HG02588 (cell line): Measurements from ENCODE around the gene MUCL3.
"Not testable (repeated sequence)": the region's sequence is repeated elsewhere in the genome, so short reads cannot be mapped to it uniquely, and the experiment has no call there.

Source experiments
- ATAC-seq: cut with Tn5 transposase; IDR thresholded peaks from one replicate; pipeline ENCODE4 v1.9.1; 2021; ENCODE audit warnings: mild to moderate bottlenecking, moderate library complexity; ENCODE audit not compliant: unreplicated experiment

Gene MUCL3

DNA sequence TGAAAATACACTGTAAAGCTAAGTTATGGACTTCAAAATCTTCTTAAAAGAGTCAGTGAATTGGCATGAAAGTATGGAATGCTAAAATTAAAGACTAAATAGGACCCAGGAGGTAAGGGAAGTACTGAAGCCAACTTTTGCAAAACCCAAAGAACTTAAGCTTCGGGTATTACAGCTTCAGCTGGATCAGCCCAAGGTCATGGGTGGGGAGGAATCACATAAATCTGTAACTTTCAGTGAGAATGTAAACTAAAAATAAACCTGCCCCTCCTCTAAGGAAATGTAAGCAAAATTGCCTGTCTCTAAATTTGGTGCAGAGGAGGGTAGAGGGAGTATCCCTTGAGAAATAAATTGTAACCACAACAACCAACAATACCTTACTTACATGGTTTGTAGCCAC, 38.4 kb downstream of the MUCL3 start:
- ATAC-seq, result no peak

DNA sequence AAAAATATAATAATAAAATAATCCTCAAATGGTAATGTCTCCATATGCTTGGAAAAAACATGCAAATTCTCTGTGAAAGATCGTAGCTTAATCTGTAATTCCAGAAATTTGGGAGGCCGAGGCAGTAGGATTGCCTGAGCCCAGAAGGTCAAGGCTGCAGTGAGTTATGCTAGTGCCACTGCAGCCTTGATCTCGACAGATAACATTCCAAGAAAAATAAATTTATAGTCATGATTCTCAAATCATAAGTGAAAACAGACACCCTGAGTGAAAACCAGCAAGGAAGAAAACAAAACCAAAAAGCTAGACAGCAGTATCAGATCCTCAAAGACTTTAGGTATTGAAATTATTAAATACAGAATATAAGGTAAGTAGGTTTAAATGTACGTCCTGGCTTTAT, 38.9 kb downstream of the MUCL3 start:
- no peak for ATAC-seq

DNA sequence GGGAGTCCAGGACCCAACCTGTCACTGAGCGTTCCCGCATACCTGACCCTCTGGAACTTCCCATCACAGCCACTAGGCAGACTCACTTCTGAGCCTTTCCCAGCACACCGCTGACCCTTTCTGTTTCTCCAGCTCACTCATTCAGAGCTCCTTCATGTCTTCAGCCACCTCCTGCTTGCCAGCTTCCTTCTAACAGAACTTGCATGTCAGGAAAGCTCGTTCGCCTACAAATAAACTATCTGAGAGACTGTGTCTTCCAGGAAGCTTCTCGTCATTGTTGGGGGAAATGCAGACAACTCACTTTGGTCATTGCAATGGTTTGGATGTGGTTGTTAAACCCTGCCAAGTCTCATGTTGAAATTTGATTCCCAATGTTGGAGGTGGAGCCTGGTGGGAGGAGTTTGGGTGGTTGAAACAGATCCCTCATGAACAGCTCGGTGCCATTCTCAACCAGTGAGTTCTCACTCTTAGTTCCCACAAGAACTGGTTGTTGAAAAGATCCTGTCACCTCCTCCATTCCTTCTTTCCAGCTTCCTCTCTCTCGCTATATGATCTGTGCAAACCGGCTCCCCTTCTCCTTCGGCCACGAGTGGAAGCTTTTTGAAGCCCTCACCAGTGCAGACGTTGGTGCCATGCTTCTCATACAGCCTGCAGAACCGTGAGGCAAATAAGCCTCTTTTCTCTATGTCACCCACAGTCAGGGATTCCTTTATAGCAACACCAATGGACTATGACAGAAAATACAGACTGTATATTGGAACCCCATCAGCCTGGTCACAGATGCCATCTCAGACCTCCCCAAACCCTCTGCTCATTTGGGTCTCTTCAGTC, 41.4 kb downstream of the MUCL3 start:
- no peak for ATAC-seq

DNA sequence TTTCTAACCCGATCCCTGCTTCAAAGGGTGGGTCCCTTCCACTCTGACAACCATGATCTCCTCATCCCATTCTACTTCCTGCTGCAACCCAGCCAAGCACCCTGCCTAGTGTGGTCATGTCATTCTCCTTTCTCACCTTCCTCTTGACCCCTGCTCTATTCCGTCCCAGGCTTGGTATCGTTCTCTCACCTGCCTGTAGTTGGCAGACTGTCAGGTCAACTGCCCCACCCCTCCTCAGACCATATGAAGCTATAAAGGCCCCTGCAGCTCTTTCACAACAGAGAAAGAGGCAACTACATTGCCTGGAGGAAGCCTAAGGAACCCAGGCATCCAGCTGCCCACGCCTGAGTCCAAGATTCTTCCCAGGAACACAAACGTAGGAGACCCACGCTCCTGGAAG, 42.7 kb downstream of the MUCL3 start, which contains the start of gene MUC21:
TSS of gene MUC21 (plus strand) at position 280 of the 400 bp plus-strand sequence. CDS start 241 bp downstream, outside the sequence.
- ATAC-seq, result no peak

DNA sequence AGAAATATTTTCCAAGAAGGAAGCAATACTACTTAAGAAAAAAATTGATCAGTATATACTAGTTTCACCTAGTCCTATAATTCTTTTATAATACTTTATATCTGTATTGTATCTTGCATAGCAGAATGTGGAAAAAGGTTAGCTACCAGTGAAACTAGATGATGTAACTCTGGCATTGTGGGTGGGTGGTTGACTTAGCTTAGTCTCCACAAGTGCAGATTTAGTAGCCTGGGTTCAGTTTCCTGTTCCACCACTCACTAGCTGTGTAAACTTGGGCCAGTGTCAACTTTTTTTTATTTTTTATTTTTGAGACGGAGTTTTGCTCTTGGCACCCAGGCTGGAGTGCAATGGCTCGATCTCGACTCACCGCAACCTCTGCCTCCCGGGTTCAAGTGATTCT, 44.7 kb downstream of the MUCL3 start:
- no peak for ATAC-seq

DNA sequence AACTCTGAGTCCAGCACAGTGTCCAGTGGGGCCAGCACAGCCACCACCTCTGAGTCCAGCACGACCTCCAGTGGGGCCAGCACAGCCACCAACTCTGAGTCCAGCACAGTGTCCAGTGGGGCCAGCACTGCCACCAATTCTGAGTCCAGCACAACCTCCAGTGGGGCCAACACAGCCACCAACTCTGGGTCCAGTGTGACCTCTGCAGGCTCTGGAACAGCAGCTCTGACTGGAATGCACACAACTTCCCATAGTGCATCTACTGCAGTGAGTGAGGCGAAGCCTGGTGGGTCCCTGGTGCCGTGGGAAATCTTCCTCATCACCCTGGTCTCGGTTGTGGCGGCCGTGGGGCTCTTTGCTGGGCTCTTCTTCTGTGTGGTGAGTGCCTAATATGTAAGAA, 46.5 kb downstream of the MUCL3 start:
- no peak for ATAC-seq

DNA sequence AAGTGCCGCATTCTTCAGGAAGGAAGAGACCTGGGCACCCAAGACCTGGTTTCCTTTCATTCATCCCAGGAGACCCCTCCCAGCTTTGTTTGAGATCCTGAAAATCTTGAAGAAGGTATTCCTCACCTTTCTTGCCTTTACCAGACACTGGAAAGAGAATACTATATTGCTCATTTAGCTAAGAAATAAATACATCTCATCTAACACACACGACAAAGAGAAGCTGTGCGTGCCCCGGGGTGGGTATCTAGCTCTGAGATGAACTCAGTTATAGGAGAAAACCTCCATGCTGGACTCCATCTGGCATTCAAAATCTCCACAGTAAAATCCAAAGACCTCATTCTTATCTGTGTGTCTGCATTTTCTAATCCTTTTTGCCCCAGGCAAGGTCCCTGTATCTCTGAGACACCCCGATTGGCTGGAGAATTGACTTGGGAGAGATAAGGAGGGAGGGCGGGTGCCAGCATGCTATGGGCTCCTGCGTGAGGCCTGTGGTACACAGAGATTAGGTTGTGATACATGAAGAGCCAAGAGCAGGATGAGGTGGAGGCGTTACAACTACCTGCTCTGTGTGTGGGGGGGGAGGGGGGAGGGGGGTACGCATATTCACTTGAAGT, 47.5 kb downstream of the MUCL3 start:
- ATAC-seq, result no peak

DNA sequence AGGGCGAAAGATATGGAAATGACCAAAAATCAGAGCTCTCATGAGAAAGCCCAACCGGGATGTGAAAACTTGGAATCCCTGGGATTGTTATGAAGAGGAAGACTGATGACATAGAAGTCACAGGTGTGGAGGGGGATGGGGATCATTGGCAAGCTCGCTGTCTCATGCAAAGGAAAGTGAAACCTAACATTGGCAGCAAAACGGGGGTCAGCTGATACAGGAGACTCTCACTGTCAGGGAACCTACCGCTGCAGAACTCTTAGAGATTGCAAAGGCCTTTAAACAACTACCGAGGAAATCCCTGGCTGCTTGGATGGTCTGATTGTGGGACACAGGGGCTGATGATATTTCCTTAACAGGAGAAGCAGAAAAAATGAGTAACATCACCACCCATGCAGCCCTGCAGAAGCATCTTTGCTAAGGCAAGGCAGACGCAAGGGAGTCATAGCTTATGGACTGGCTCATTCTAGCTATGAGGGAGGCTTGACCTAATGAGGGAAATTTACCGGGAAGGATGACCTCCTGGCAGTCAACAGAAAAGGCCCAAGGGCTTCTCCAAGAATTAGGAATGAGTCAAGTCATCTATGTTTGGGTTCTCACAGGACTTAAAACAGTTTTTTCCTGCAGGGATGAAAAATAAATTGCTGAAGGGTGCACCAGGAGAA, 49.8 kb downstream of the MUCL3 start:
- no peak for ATAC-seq

DNA sequence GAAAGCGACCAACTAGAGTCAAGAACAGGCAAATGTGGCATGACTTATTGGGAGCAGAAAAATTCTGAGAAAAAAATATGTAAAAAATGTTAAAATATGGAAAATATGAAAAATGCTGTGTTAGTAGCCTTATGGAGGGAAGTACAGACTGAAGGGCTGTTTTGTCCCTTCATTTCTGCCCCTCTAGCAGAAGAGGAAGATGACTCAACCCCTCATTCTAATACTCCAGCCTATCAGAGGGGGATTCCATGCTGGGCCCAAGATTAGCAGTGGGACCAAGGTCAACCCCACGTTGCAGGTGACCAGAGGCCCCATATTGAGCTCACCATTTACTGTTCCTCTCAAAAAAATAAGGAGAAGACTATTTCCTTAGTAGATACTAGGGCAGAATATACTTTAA, 51.1 kb downstream of the MUCL3 start:
- no peak for ATAC-seq

DNA sequence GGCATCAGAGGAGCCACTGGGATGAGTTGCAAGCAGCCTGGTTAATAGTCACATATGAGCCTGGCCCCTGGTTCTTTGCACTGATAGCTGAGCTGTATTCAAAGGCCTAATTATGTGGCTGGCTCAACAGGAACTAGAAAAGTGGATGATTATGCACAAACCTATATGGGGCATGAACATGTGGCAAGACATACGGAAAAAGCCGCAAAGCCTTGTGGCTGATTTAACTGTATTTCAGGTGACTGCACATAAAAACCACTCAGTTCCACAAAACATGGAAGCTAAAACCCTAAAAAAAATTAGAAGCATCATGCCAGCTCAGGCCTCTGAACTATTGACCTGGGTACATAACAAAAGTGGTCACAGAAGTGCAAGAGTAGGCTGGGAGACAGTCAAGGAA, 56.5 kb downstream of the MUCL3 start:
- ATAC-seq, result no peak

DNA sequence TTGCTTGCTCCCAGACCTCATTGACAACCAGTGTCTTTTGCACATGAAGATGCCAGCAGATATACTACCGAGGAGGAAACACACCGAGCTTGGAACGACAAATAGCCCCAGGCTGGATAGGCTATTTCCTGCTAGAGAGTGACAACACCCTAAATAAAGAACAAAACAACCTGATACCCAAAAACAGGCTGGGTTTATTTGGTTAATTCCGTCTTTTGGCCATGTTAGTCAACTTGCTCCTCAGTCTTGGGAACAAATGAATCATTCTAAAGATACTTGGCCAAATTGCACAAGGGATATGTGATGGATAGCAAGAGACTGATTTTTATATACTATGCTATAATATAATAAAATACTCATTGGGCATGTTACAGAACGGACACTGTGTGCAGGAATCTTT, 58.0 kb downstream of the MUCL3 start:
- no peak for ATAC-seq

DNA sequence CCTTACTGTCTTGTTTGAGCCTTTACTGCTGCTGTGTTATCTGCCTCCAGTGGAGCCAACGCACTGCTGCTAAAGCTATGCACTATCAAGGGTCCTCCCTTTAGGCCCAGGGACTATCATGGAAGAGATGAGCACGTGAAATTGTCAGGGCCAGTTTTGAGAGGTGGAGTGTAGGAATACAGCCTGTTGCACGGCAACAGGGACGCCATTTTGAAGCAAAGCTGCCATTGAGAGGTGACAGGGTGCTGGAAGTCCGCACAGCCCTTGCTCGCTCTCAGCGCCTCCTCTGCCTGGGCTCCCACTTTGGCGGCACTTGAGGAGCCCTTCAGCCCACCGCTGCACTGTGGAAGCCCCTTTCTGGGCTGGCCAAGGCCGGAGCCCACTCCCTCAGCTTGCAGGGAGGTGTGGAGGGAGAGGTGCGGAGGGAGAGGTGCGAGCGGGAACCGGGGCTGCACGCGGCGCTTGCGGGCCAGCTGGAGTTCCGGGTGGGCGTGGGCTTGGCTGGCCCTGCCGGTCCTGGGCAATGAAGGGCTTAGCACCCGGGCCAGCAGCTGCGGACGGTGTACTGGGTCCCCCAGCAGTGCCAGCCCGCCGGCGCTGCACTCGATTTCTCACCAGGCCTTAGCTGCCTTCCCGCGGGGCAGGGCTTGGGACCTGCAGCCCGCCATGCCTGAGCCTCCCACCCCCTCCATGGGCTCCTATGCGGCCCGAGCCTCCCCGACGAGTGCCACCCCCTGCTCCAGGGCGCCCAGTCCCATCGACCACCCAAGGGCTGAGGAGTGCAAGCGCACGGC, 59.5 kb downstream of the MUCL3 start:
- not testable (repeated sequence) for ATAC-seq

DNA sequence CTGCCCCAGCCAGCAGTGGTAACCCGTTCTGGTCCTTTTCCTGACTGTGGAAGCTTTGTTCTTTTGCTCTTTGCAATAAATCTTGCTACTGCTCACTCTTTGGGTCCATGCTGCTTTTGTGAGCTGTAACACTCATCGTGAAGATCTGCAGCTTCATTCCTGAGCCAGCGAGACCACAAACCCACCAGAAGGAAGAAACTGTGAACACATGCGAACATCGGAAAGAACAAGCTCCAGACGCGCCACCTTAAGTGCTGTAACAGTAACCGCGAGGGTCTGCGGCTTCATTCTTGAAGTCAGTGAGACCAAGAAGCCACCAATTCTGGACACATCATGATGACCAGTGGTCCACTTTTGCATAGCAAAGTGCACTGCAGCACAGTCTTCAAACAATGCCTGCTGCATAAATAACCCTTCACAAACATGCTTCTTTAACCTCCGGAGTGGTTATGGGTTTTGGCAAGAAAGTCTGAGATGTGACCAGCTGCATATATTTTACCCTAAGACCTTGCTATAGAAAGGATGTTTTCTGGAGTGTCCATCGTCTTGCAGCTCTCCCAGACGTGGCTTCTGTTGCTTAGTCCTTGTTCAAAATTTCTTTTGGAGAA, 60.6 kb downstream of the MUCL3 start:
- ATAC-seq, result no peak

DNA sequence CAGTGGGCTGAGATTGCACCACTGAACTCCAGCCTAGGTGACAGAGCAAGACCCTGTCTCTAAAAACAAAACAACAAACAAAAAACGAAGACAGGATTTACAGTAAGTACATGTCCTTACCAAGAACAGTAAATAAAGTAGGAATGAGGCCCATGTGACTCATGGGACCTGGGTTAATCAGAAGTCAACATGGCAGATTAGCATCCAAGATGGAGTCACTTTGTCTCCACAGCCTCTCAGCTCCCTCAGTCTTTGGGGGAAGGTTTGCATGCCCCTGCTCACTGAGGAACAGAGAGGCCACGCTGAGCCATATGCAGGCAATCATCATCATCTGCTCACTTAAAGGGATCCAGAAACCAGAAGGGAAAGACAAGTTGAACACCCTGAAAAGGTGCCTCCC, 61.7 kb downstream of the MUCL3 start:
- no peak for ATAC-seq
